GM21717 (cell line): Measurements from ENCODE around the gene ABCA12.

Source experiments
- ATAC-seq: cut with Tn5 transposase; IDR thresholded peaks from one replicate; pipeline ENCODE4 v1.9.1; 2021; ENCODE audit warnings: mild to moderate bottlenecking, moderate library complexity; ENCODE audit not compliant: unreplicated experiment

The ABCA12 gene

GRCh38 chr2:215137329-215137686 is 1.1 kb downstream of the ABCA12 start:
- ATAC-seq: no peak

- ATAC-seq: peak; percentile 63
These were observed 1.6 kb downstream of the ABCA12 start for GRCh38 chr2:215136669-215137328.

- no peak for ATAC-seq
These were observed 18.0 kb downstream of the ABCA12 start for GRCh38 chr2:215120401-215120800.

GRCh38 chr2:215119847-215120246 is 18.6 kb downstream of the ABCA12 start:
- no peak for ATAC-seq

GRCh38 chr2:215110918-215111317 is 27.5 kb downstream of the ABCA12 start:
- ATAC-seq: no peak

GRCh38 chr2:215107216-215108056 is 31.0 kb downstream of the ABCA12 start:
- no peak for ATAC-seq

GRCh38 chr2:215105607-215106354 is 32.6 kb downstream of the ABCA12 start:
- ATAC-seq: no peak

GRCh38 chr2:215104226-215104625 is 34.2 kb downstream of the ABCA12 start:
- ATAC-seq: no peak

- ATAC-seq: no peak
These were observed 39.6 kb downstream of the ABCA12 start for GRCh38 chr2:215098875-215099274.

GRCh38 chr2:215084080-215084479 is 54.3 kb downstream of the ABCA12 start:
- ATAC-seq: no peak

GRCh38 chr2:215083146-215083545 is 55.3 kb downstream of the ABCA12 start:
- ATAC-seq: no peak

GRCh38 chr2:215082446-215082845 is 56.0 kb downstream of the ABCA12 start:
- ATAC-seq: no peak

- ATAC-seq: no peak
These were observed 57.9 kb downstream of the ABCA12 start for GRCh38 chr2:215080545-215080944.

- ATAC-seq: no peak
These were observed 66.8 kb downstream of the ABCA12 start for GRCh38 chr2:215071676-215072075.

GRCh38 chr2:215068399-215068798 is 70.0 kb downstream of the ABCA12 start:
- ATAC-seq: no peak

- no peak for ATAC-seq
These were observed 72.3 kb downstream of the ABCA12 start for GRCh38 chr2:215066124-215066523.

GRCh38 chr2:215063526-215063925 is 74.9 kb downstream of the ABCA12 start:
- ATAC-seq: no peak

GRCh38 chr2:215060861-215061536 is 77.4 kb downstream of the ABCA12 start:
- ATAC-seq: no peak

GRCh38 chr2:215059724-215060123 is 78.7 kb downstream of the ABCA12 start:
- ATAC-seq: no peak

- no peak for ATAC-seq
These were observed 82.5 kb downstream of the ABCA12 start for GRCh38 chr2:215055891-215056290.

- ATAC-seq: no peak
These were observed 85.6 kb downstream of the ABCA12 start for GRCh38 chr2:215052810-215053209.
